ENCODE results near the gene CST9L.
"Not testable (repeated sequence)": the region's sequence is repeated elsewhere in the genome, so short reads cannot be mapped to it uniquely, and the experiment has no call there.

CST9L gene

DNA sequence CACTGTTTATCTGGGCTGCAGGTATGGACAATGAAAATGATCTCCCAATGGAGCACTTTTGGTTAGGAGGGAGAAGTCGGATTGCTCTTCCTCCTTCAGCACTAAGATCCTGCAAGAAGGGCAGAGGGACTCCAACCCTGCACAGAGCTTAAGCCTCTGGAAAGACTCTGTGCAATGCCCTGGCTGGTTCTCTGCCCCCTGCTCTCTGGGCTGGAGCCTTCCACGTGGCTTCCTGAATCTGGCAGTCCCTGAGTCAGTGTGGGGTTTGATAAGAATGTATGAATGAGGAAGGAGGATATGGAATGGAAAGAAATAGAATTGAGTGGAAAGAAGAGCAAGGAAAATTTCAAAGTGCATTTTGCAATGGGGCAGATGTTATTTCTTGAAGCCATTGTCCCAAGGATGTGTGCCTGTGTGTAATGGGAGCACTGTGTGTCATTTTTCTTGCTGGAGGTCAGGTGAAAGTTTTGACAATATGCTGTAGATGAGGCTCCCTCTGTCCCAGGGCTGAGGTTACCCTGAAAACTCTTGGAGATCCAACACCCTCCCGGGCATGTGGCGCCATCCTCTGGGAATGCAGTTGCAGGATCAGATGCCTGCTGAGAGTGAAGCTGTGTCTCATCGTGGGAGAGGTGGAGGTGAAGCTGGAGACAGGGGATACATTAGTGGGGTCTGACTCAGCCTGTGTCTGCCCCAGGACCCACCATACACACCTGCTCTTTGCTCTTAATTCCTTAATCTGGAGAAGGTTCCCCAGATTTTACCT, 16.3 kb upstream of the CST9L start:
- no peak overlapping the region for H3K9ac ChIP-seq (ENCODE audit: low read length)
- no peak overlapping the region for H3K4me3 ChIP-seq (ENCODE audit: low read length)
- no peaks in the 10 kb centered on the region for H3K9me3 ChIP-seq (ENCODE audit: control insufficient read depth, low read length)
- H3K27me3 ChIP-seq (ENCODE audit: control insufficient read depth, insufficient read depth, low read length) = no peaks in the 10 kb centered on the region
- peaks cover 30% of the 10 kb centered on the region for H3K4me1 ChIP-seq (ENCODE audit: control insufficient read depth, insufficient read depth, low read length)
- no peaks in the 10 kb centered on the region for H3K36me3 ChIP-seq (ENCODE audit: control insufficient read depth, insufficient read depth, low read length)

DNA sequence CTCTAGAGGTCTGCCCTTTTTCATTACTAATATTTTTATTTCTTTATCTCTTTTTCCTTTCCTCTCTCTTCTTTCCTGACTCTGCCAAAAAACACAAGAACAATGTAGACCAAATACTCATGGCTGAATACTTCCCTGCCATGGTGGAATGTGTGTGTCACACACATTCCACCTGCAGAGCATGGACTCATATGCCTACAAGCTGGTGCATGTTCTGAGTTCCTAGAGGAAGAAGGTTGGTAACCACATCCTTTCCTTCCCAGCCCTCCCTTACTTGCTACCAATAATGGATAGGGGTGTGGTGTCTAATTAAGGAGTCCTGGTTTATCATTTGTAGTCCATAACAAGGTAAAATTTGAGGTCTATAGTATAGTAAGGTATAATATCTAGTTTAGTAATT, 15.2 kb upstream of the CST9L start:
- Histone ChIP-seq H3K4me1 (ENCODE audit: control insufficient read depth, insufficient read depth, low read length) (peaks cover 30% of the 10 kb centered on the region), H3K27me3 (ENCODE audit: control insufficient read depth, insufficient read depth, low read length) (no peaks in the 10 kb centered on the region), H3K4me3 (ENCODE audit: low read length) (no peak overlapping the region), H3K36me3 (ENCODE audit: control insufficient read depth, insufficient read depth, low read length) (no peaks in the 10 kb centered on the region), H3K9me3 (ENCODE audit: control insufficient read depth, low read length) (no peaks in the 10 kb centered on the region), H3K9ac (ENCODE audit: low read length) (no peak overlapping the region)

DNA sequence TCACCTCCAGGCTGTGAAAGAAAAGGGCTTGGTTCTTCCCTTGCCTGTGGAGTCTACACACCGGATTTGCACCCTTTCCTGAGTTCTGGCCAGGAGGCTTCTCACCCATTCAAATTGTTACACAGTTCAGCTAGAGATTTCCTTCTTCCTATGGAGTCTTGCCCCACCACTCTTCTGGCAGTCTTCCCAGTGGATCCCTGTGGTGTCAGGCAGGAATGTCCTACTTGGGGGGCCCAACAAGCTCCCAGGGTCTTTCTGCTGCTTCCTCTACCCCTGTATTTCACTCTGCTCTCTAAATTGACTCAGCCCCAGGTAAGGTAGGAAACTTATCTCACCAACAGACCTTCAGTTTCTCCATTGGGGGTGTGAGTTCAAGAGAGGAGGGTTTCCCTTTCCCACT, 14.0 kb upstream of the CST9L start:
- H3K27me3 ChIP-seq (ENCODE audit: control insufficient read depth, insufficient read depth, low read length) = no peaks in the 10 kb centered on the region
- no peaks in the 10 kb centered on the region for H3K9me3 ChIP-seq (ENCODE audit: control insufficient read depth, low read length)
- peaks cover 30% of the 10 kb centered on the region for H3K4me1 ChIP-seq (ENCODE audit: control insufficient read depth, insufficient read depth, low read length)
- no peaks in the 10 kb centered on the region for H3K36me3 ChIP-seq (ENCODE audit: control insufficient read depth, insufficient read depth, low read length)
- H3K4me3 ChIP-seq (ENCODE audit: low read length) = no peak overlapping the region
- H3K9ac ChIP-seq (ENCODE audit: low read length) = no peak overlapping the region

DNA sequence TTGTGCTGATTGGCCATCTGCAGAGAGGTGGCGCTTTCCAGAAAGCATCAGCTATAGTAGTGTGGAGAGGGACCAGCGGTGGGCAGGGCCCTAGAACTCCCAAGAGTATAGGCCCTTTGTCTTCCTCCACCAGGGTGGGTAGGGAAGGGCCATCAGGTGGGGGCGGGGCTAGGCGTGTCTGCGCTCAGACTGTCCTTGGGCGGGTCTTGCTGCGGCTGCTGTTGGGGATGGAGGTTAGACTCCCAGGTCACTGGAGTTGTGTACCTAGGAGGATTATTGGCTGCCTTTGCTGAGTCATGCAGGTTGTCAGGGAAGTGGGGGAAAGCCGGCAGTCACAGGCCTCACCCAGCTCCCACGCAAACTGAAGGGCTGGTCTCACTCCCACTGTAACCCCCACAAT, 13.5 kb upstream of the CST9L start:
- H3K36me3 ChIP-seq (ENCODE audit: control insufficient read depth, insufficient read depth, low read length); H3K9me3 ChIP-seq (ENCODE audit: control insufficient read depth, low read length); H3K9ac ChIP-seq (ENCODE audit: low read length); H3K27me3 ChIP-seq (ENCODE audit: control insufficient read depth, insufficient read depth, low read length); H3K4me3 ChIP-seq (ENCODE audit: low read length): not testable (repeated sequence)
- H3K4me1 ChIP-seq (ENCODE audit: control insufficient read depth, insufficient read depth, low read length) = peaks cover 30% of the 10 kb centered on the region

DNA sequence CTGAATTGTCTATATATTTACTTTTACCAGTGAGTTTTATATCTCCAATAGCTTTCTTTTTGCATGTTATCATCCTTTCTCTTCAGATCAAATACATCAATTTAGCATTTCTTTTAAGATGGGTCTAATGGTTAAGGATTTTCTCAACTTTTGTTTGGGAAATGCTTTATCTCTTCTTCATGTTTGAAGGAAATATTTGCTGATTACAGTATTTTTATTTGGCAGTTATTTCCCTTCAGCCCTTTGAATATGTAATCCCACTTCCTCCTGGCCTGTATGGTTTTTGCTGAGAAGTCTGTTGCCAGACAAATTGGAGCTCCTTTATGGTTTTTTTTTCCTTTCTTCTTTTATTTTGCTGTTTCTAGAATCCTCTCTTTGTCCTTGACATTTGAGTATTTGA, 6.7 kb upstream of the CST9L start:
- no peak overlapping the region for H3K4me3 ChIP-seq (ENCODE audit: low read length)
- no peaks in the 10 kb centered on the region for H3K4me1 ChIP-seq (ENCODE audit: control insufficient read depth, insufficient read depth, low read length)
- no peak overlapping the region for H3K9ac ChIP-seq (ENCODE audit: low read length)
- no peaks in the 10 kb centered on the region for H3K27me3 ChIP-seq (ENCODE audit: control insufficient read depth, insufficient read depth, low read length)
- H3K9me3 ChIP-seq (ENCODE audit: control insufficient read depth, low read length) = no peaks in the 10 kb centered on the region
- H3K36me3 ChIP-seq (ENCODE audit: control insufficient read depth, insufficient read depth, low read length) = no peaks in the 10 kb centered on the region

DNA sequence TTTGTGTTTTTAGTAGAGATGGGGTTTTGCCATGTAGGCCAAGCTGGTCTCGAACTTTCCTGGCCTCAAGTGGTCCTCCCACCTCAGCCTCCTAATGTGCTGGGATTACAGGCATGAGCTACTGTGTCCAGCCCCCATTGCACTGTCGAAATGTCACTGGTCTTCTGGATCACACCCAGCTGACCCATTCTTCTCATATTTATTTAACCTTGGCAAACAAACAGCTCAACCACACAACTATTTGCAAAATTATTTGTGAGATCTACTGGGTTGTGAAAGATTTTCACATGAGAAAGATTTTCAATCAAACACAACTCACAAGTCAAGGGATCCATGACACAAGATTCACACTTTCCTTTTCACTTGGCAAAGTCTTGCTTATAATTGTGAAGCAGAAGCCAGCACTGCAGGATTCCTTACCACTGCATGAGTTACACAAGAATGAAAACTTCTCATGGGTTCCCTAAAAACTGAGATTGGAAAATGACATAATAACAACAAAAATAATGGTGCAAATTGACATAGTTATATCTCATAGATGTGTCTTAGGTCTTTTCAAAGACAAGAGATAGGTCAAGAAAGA, 2.0 kb upstream of the CST9L start:
- Histone ChIP-seq H3K9ac (ENCODE audit: low read length) (no peak overlapping the region), H3K4me1 (ENCODE audit: control insufficient read depth, insufficient read depth, low read length) (no peaks in the 10 kb centered on the region), H3K36me3 (ENCODE audit: control insufficient read depth, insufficient read depth, low read length) (no peaks in the 10 kb centered on the region), H3K27me3 (ENCODE audit: control insufficient read depth, insufficient read depth, low read length) (no peaks in the 10 kb centered on the region), H3K9me3 (ENCODE audit: control insufficient read depth, low read length) (no peaks in the 10 kb centered on the region), H3K4me3 (ENCODE audit: low read length) (no peak overlapping the region)

DNA sequence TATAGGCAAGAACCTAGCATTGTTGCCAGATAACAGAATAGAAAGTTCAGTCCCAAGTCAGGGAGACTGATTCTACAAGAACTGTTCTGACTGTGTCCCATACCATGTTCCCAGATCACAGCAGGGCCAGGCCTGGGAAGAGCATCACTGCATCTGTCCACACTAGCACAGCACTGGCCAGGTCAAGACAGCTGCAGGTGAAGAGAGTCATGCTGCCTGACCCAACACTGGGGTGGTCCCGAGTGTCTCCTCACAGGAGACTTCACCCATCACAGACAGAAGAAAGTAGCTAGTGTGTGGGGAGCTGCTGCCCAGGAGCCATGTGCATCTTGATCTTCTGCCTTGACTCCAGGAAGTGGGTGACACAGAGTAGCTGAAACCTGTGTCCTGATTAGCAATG, 1.3 kb upstream of the CST9L start:
- H3K4me1 ChIP-seq (ENCODE audit: control insufficient read depth, insufficient read depth, low read length) = no peaks in the 10 kb centered on the region
- H3K4me3 ChIP-seq (ENCODE audit: low read length) = no peak overlapping the region
- no peaks in the 10 kb centered on the region for H3K36me3 ChIP-seq (ENCODE audit: control insufficient read depth, insufficient read depth, low read length)
- no peak overlapping the region for H3K9ac ChIP-seq (ENCODE audit: low read length)
- no peaks in the 10 kb centered on the region for H3K27me3 ChIP-seq (ENCODE audit: control insufficient read depth, insufficient read depth, low read length)
- H3K9me3 ChIP-seq (ENCODE audit: control insufficient read depth, low read length) = no peaks in the 10 kb centered on the region

DNA sequence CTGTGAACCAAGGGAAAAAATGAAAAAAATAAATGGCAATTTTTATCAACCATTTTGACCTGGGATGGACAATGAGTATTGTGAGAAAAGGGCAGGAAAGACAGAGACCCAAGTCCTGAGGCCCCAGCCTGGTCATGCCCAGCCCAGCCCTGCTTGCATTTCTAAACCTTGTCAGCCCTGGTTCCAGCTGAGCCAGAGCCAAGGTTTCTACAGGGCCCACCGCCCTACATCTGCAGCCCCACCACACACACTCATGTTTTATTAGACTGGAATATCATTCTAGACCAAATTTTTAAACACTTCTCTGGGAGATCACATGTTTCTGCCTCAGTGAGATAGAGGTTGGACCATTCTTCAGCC, 667 bp upstream of the CST9L start:
- no peaks in the 10 kb centered on the region for H3K9me3 ChIP-seq (ENCODE audit: control insufficient read depth, low read length)
- H3K9ac ChIP-seq (ENCODE audit: low read length) = no peak overlapping the region
- no peaks in the 10 kb centered on the region for H3K4me1 ChIP-seq (ENCODE audit: control insufficient read depth, insufficient read depth, low read length)
- no peaks in the 10 kb centered on the region for H3K36me3 ChIP-seq (ENCODE audit: control insufficient read depth, insufficient read depth, low read length)
- H3K27me3 ChIP-seq (ENCODE audit: control insufficient read depth, insufficient read depth, low read length) = no peaks in the 10 kb centered on the region
- H3K4me3 ChIP-seq (ENCODE audit: low read length) = no peak overlapping the region

DNA sequence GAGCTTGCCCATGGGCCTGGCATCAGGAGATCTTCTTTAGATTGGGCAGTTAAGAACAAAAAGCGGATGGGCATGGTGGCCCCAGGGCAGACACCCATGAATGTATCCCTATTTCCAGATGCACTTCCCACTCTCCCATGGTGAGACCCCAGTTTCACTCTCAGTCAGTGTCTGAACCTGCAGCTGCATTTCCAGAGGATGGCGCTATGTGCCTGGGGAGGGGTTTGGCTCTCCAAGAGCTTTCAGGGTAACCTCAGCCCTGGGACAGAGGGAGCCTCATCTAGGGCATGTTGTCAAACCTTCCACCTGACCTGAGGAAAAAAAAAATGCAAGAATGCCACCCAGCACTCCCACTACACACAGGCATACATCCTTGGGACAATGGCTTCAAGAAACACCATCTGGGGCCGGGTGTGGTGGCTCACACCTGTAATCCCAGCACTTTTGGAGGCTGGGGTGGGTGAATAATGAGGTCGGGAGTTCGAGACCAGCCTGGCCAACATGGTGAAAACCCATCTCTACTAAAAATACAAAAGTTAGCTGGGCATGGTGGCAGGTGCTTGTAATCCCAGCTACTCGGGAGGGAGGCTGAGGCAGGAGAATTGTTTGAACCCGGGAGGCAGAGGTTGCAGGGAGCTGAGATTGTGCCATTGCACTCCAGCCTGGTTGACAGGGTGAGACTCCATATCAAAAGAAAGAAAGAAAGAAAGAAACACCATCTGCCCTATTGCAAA, 1.9 kb downstream of the CST9L start:
- no peaks in the 10 kb centered on the region for H3K4me1 ChIP-seq (ENCODE audit: control insufficient read depth, insufficient read depth, low read length)
- no peak overlapping the region for H3K4me3 ChIP-seq (ENCODE audit: low read length)
- no peaks in the 10 kb centered on the region for H3K27me3 ChIP-seq (ENCODE audit: control insufficient read depth, insufficient read depth, low read length)
- H3K9ac ChIP-seq (ENCODE audit: low read length) = no peak overlapping the region
- H3K36me3 ChIP-seq (ENCODE audit: control insufficient read depth, insufficient read depth, low read length) = no peaks in the 10 kb centered on the region
- H3K9me3 ChIP-seq (ENCODE audit: control insufficient read depth, low read length) = no peaks in the 10 kb centered on the region

DNA sequence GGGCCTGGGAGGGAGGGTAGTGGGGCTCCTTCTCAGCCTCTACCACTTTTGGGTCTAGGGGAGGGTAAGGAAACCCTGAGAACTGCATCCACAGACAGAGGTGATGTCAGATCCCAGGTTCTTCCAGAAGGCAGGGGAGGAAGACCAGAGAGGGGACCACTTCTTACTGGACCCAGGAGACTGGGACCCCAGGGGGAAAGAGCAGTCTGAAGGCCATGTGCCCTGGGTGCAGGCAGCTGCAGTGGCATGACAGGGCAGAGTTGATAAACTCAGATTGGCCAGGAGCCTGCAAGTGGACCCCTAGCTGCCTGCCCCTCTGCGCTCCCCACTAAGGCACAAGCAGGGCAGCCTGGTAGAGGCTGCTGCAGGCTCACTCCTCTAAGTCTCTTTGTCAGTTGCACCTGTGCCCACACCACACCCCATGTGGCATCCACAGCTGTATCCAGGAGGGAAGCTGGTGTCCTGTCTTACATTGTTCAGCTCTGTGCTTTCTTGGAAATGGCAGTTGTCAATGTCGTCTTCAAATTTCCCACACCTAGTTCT, 2.7 kb downstream of the CST9L start:
- no peaks in the 10 kb centered on the region for H3K9me3 ChIP-seq (ENCODE audit: control insufficient read depth, low read length)
- no peaks in the 10 kb centered on the region for H3K4me1 ChIP-seq (ENCODE audit: control insufficient read depth, insufficient read depth, low read length)
- no peak overlapping the region for H3K4me3 ChIP-seq (ENCODE audit: low read length)
- H3K9ac ChIP-seq (ENCODE audit: low read length) = no peak overlapping the region
- no peaks in the 10 kb centered on the region for H3K27me3 ChIP-seq (ENCODE audit: control insufficient read depth, insufficient read depth, low read length)
- H3K36me3 ChIP-seq (ENCODE audit: control insufficient read depth, insufficient read depth, low read length) = no peaks in the 10 kb centered on the region

DNA sequence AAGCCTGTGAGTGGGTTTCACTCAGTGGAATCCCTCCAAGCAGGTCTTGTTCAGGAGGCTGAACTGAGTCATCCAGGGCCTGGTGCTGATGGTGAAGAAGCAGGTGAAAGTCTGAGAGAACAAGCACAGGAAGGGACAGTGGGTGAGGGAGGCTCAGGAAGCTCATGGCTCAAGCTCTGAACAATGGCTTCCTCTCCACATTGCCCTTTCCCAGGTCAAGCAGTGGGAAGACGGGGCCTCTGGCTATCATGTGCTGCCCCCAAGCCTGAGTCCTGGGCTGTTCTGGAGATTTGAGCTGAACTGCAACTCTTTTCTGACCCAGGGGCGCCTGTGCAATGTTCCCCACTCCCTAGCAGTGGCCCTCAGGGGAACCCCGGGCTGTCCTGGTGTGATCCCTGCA, 3.4 kb downstream of the CST9L start:
- Histone ChIP-seq H3K4me3 (ENCODE audit: low read length) (no peak overlapping the region), H3K36me3 (ENCODE audit: control insufficient read depth, insufficient read depth, low read length) (no peaks in the 10 kb centered on the region), H3K27me3 (ENCODE audit: control insufficient read depth, insufficient read depth, low read length) (no peaks in the 10 kb centered on the region), H3K9me3 (ENCODE audit: control insufficient read depth, low read length) (no peaks in the 10 kb centered on the region), H3K4me1 (ENCODE audit: control insufficient read depth, insufficient read depth, low read length) (no peaks in the 10 kb centered on the region), H3K9ac (ENCODE audit: low read length) (no peak overlapping the region)

DNA sequence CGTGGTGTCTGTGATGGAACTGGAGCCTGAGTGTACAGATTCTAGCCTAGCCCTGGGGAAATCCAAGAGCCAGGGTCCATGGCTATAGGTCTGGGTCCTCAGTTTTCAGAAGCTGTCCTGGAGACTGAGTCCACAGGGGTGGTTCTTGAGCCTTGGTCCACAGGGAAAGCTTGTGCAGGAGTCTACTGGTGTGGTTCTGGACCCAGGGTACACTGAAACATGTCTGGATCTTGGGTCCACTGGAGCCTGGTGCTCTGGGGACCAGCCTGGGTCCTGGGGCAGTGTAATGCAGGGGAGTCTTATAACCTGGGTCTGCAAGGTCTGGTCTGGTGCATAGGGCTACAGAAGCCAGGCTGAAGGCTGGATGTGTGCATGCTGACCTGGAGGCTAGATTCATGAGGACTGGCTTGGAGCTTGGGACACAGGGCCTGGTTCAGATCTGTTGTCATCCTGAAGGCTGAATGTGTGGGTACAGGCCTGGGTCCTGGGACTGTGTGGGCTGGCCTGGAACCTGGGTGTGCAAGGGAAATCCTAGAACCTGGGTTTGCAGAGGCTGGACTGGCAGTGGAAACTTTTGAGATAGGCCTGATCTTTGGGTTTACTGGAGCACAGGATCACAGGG, 5.5 kb downstream of the CST9L start:
- Histone ChIP-seq H3K27me3 (ENCODE audit: control insufficient read depth, insufficient read depth, low read length) (no peaks in the 10 kb centered on the region), H3K4me3 (ENCODE audit: low read length) (no peak overlapping the region), H3K9me3 (ENCODE audit: control insufficient read depth, low read length) (no peaks in the 10 kb centered on the region), H3K4me1 (ENCODE audit: control insufficient read depth, insufficient read depth, low read length) (no peaks in the 10 kb centered on the region), H3K36me3 (ENCODE audit: control insufficient read depth, insufficient read depth, low read length) (no peaks in the 10 kb centered on the region), H3K9ac (ENCODE audit: low read length) (no peak overlapping the region)

Data from mucosa of stomach (tissue), 1 donor.